ENCODE data around the gene KLHL5. TPM values are rescaled to one million over a fixed set of nuclear protein-coding genes. Genes with fewer than 3 reads are reported as not detected.

KLHL5 gene
- total and polyA plus RNA-seq, 2 of the 4 experiments (the other 2 are of a cell fraction), result 58.8 to 97.7 TPM

- no peak overlapping the region for H2AK9ac ChIP-seq (replicated peaks; ENCODE audit: low read depth, low read length, poor library complexity)
- H2BK20ac ChIP-seq (ENCODE audit: low read depth, low read length), result no peak overlapping the region
- in situ Hi-C loops (cut with MboI; ENCODE audit: low sequenced_read_pairs) (no loop called here), intact Hi-C loops (cut with micrococcal nuclease) (no loop called here), dilution Hi-C loops (cut with HindIII; ENCODE audit: low sequenced_read_pairs, unreplicated experiment) (no loop called here)
- H3K27me3 ChIP-seq (ENCODE audit: control insufficient read depth, insufficient read depth, low read length), result no peaks in the 10 kb centered on the region
- H3K4me2 ChIP-seq (ENCODE audit: low read depth, low read length), result peak overlapping the region; percentile 68
- H4K91ac ChIP-seq (ENCODE audit: insufficient read depth, low read depth, low read length), result peak overlapping the region; percentile 53; the same call in 1 of the 2 replicates
- H3K36me3 ChIP-seq (ENCODE audit: control insufficient read depth, insufficient read depth, low read length), result peaks cover 3% of the 10 kb centered on the region
- H3K4me1 ChIP-seq (ENCODE audit: control insufficient read depth, insufficient read depth, low read length), result peaks cover 20% of the 10 kb centered on the region
- peak overlapping the region; percentile 77 for H3K4ac ChIP-seq (ENCODE audit: low read depth, low read length)
- DNase-seq, result peak; percentile 54
- H3K79me1 ChIP-seq (ENCODE audit: low read depth in 1 of 2, low read length in 2 of 2), result peaks cover 5 to 38% of the 10 kb centered on the region in 2 experiments; a peak in 3 of 4 replicates
- peak overlapping the region; percentile 54 for H2BK120ac ChIP-seq (ENCODE audit: low read depth, low read length)
- peak overlapping the region; percentile 97; the same call in 1 of the 2 replicates for H3K56ac ChIP-seq (ENCODE audit: extremely low read depth, insufficient read depth, low read length)
- ChIA-PET CTCF (interaction anchor here (2.4 kb wide), 1 partner anchor 11 kb away, joined by 5 read pairs; no protein-coding TSS in a partner anchor), POLR2A (ENCODE audit: unreplicated experiment) (interaction anchor here (1.6 kb wide), 1 partner anchor 98 kb away, joined by 4 read pairs; no protein-coding TSS in a partner anchor)
- no CpG with 5 or more reads among the region's 8 CpGs for WGBS, 2 experiments (ENCODE audit: extremely low coverage in 2 of 2, insufficient read length in 1 of 2)
- peak overlapping the region; percentile 89 for H2BK5ac ChIP-seq (ENCODE audit: low read depth, low read length, poor library complexity, severe bottlenecking)
- H3K4me3 ChIP-seq (ENCODE audit: insufficient read depth, low read depth, low read length), result peak overlapping the region; percentile 93
- H3K9me1 ChIP-seq (ENCODE audit: insufficient read depth, low read length), result peaks cover 3% of the 10 kb centered on the region
- peak overlapping the region; percentile 100 for H3K9ac ChIP-seq (ENCODE audit: low read depth, low read length)
- H2BK15ac ChIP-seq (ENCODE audit: low read depth, low read length), result peak overlapping the region; percentile 6; the same call in 2 of the 3 replicates
- no peak overlapping the region for H2AFZ ChIP-seq (replicated peaks; ENCODE audit: low read length, poor library complexity)
- peak overlapping the region; percentile 94 for H4K5ac ChIP-seq (ENCODE audit: low read depth, low read length)
- peak overlapping the region; percentile 81 for H3K27ac ChIP-seq (ENCODE audit: insufficient read depth, low read length)
- peak overlapping the region; percentile 10 for H3K18ac ChIP-seq (ENCODE audit: low read depth, low read length)
- peaks cover 34% of the 10 kb centered on the region for H4K20me1 ChIP-seq (ENCODE audit: insufficient read depth, low read length)
- ATAC-seq (ENCODE audit: low read depth), result no peak
- peak overlapping the region; percentile 87 for H2AK5ac ChIP-seq (ENCODE audit: low read depth, low read length)
- H3K9me3 ChIP-seq (ENCODE audit: control insufficient read depth, insufficient read depth, low read length), result no peaks in the 10 kb centered on the region
- H3K14ac ChIP-seq (replicated peaks; ENCODE audit: low read depth, low read length), result peak overlapping the region; percentile 67
- H4K8ac ChIP-seq (ENCODE audit: low read depth in 2 of 2, low read length in 2 of 2), result peak overlapping the region; percentile 69 to 88; a peak in 2 of 4 replicates
- BruUV-seq (replicated peaks), result TSS peak; percentile 25
- TF ChIP-seq BHLHE40 (IDR thresholded peaks at IDR 0.05; ENCODE audit: low read depth, low read length) (no peak), RAD21 (IDR thresholded peaks at IDR 0.05; ENCODE audit: low read length) (no peak), CTCF (conservative IDR thresholded peaks at IDR 0.05; ENCODE audit: low read depth, low read length) (no peak), FOS (IDR thresholded peaks at IDR 0.05; ENCODE audit: low read depth, low read length) (0 out of 2 replicates have a peak, but pooled peaks have one; percentile 17), CHD1 (IDR thresholded peaks at IDR 0.05; ENCODE audit: low read depth, low read length) (no peak), NFE2L2 (IDR thresholded peaks at IDR 0.05; ENCODE audit: low read depth, low read length) (no peak)
- TF ChIP-seq, protein P1, sequence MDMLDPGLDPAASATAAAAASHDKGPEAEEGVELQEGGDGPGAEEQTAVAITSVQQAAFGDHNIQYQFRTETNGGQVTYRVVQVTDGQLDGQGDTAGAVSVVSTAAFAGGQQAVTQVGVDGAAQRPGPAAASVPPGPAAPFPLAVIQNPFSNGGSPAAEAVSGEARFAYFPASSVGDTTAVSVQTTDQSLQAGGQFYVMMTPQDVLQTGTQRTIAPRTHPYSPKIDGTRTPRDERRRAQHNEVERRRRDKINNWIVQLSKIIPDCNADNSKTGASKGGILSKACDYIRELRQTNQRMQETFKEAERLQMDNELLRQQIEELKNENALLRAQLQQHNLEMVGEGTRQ (IDR thresholded peaks at IDR 0.05; ENCODE audit: low read depth, low read length), result no peak
- peak overlapping the region; percentile 50 for H3K23ac ChIP-seq (ENCODE audit: low read depth, low read length)
Observed at GRCh38 chr4:39046249-39046648, 15.8 kb upstream of the KLHL5 start.

Measured in IMR-90 (cell line).